ENCODE measurements around the gene GNAI3.
A peak's percentile ranks its signal among the peaks of the same experiment; 100 is the strongest.

The GNAI3 gene

GRCh38 chr1:109598655-109599054, 50.2 kb downstream of the GNAI3 start:
- no peak for DNase-seq (ENCODE audit: low spot score)

- no peak for DNase-seq (ENCODE audit: low spot score)
Observed at GRCh38 chr1:109603229-109603628, 54.8 kb downstream of the GNAI3 start.

DNA sequence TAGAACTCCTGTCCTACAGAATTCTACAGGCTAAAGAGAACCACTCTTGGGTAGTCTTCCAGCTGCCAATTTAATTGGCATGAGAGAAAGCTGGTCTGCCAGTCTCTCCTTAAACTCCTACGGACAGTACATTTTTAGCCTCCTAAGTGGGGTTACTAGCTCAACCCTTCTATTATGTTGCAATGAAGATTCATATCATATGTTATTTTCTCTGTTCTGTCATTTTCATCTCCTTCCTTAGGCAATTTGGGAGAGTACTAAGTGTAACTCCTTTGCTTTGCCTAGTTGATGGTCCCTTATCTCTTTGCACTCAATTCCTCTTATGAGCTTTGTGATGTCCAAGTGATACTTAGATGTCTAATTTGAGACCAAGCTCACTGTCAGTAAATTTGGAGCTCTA, 57.0 kb downstream of the GNAI3 start:
- no peak for DNase-seq (ENCODE audit: low spot score)

GRCh38 chr1:109609881-109610280, 61.5 kb downstream of the GNAI3 start:
- DNase-seq (ENCODE audit: low spot score): no peak

DNA sequence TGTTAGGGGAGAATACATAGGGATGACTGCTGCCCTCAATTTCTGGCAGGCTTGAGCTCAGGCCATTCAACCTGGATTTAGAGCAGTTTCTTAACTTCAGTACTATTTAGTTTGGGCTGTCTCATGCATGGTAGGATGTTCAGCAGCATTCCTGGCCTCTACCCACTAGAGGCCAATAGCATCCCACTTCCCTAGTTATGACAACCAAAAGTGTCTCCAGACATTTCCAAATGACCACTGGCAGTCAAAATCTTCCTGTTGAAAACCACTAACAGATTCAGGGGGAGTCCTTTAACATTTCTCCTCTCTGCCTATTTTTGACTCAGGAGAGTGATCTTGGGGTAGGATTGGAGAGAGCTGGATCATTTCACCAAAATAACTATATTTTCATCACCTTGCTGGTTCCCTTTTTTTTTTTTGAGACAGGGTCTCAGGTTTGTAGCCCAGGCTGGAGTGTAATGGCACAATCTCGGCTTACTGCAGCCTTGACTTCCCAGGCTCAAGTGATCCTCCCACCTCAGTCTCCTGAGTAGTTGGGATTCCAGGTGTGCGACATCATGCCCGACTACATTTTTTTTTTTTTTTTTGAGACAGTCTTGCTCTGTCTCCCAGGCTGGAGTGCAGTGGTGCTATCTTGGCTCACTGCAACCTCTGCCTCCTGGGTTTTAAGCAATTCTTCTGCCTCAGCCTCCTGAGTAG, 62.3 kb downstream of the GNAI3 start:
- DNase-seq (ENCODE audit: low spot score): no peak

DNA sequence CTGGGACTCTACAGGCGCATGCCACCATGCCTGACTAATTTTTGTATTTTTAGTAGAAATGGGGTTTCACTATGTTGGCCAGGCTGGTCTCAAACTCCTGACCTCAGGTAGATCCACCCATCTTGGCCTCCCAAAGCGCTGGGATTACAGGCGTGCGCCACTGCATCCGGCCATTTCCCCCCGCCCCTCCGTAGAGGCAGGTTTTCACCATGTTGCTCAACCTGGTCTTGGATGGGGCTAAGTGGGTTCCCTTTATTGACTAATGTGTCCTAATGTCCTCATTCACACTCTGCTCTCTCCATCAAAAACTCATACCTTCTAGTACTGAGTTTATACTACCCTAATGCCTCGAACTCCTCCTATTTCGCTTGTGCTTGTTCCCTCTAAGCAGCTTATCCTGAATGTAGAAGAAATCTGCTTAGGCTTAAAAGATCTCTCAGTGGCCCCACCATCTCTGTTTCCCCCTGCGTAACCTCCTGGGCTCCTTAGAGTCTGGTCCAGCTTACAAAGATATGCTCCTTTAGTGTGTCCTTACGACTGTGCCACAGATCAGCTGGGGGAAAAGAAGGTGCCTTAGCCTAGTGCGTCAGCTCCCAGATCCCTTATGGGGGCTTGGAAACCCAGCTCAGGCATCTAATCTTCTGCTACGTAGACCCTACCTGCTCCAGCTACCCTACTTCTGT, 63.0 kb downstream of the GNAI3 start:
- no peak for DNase-seq (ENCODE audit: low spot score)

DNA sequence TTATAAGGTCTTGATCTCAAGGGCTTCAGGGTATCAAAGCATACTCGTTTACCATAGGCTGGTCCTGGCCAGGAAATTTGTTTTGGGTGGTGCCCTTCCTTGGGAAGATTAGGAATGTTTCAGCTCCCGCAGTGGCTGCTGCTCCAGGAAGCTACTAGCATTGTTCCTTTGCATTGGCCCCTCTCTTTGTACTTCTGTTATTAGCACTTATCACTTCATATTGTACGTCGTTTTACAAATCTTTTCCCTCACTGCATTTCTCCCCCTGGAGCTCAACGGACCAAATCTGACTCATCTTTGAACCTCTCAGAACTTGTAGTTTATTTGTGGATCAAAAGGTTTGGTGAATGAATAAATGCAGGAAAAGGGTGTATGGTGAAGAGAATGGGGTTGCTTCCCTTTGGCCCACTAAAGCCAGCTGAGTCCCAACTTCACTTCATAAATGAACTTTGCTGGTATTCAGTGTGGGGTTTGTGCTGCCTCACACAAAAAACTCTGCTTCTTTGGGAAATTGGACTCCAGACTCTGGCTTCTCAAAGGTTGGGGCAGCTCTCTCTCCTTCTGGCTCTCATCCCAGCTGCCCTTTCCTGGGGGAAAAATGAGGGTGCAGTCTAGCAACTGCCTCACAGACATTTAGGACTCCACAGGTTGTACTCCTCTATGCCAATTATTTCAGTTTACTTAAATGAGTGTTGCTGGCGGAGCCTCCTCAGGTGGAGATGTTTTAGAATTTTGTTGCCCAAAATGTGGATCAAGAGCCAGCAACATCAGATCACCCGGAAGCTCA, 65.1 kb downstream of the GNAI3 start:
- DNase-seq (ENCODE audit: low spot score): no peak

GRCh38 chr1:109615879-109616278, 67.5 kb downstream of the GNAI3 start:
- no peak for DNase-seq (ENCODE audit: low spot score)

DNA sequence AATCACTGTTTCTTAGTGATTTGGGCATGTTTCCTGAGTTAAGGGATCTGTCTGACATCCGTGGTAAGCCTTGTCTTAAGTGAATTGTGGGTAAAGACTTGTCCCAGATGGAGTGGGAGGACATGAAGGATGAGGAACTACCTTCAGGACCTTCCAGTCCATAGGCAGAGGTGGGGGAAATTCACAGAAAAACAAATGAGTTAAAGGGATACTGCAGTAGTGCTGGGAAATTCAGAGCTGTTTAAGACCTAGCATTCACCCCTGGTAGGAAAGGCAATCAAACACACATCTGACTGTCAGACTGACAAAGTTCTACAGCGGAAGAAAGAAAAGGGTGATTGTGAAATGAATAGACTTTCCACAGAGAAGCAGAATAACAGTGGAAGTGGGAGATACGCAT, 68.0 kb downstream of the GNAI3 start:
- no peak for DNase-seq (ENCODE audit: low spot score)

- DNase-seq (ENCODE audit: low spot score): peak; percentile 63
Observed at GRCh38 chr1:109617291-109617801, 68.9 kb downstream of the GNAI3 start.

GRCh38 chr1:109618661-109619575, 70.5 kb downstream of the GNAI3 start:
- no peak for DNase-seq (ENCODE audit: low spot score)

- DNase-seq (ENCODE audit: low spot score): peak; percentile 68
Observed at GRCh38 chr1:109619576-109620400, 71.4 kb downstream of the GNAI3 start, which contains the start of the genes AMPD2 and GNAT2. Gene AMPD2 (plus strand): TSS chr1:109619837. CDS start chr1:109621176, 1,339 bp downstream. Gene GNAT2 (minus strand): TSS chr1:109619616. CDS start chr1:109612870, 6,746 bp downstream.

GRCh38 chr1:109620401-109620791, 72.0 kb downstream of the GNAI3 start:
- peak; percentile 31 for DNase-seq (ENCODE audit: low spot score)

GRCh38 chr1:109620841-109621286, 72.4 kb downstream of the GNAI3 start:
- DNase-seq (ENCODE audit: low spot score): peak; percentile 86

GRCh38 chr1:109621379-109622136, 73.1 kb downstream of the GNAI3 start:
- DNase-seq (ENCODE audit: low spot score): no peak

DNA sequence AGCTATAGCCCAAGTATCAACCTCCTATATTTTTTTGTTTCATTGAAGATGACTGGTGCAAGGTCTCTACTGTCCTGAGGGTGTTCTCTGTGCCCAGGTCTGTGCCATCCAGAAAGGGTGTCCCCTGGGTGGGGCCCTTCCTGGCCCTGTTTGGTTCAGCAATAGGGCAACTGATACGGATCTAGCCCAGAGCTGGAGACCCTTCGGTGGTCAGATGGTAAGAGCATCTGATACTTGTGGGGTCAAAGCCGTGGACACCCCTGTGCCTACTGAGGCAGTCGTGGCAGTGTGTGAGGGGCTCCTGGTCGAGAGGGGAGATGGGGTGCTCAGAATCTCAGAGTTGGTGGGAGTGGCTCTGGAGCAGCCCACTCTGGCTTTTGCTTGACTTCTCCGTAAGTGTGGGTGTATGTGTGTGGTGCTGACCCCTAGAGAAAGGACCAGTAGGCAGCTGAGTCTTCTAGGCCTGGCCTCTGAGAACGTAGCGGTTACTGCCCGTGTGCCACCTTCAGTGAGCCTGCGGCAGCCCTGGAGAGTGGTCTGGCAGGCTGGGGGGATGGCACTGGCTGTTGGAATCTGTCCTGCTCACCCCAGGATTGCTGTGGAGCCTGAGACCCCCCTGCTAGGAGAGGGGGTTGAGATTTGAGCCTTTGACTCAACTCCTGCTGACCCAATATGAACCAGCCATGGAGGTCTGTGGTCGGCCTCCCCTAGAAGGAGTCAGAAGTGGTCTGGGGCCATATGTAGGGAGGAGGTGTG, 73.9 kb downstream of the GNAI3 start:
- DNase-seq (ENCODE audit: low spot score): no peak

- DNase-seq (ENCODE audit: low spot score): no peak
Observed at GRCh38 chr1:109622895-109623294, 74.5 kb downstream of the GNAI3 start.

- DNase-seq (ENCODE audit: low spot score): no peak
Observed at GRCh38 chr1:109623601-109624161, 75.3 kb downstream of the GNAI3 start.

All from COLO829 (cell line).